Neuronal stem cell (in vitro differentiated cells): ENCODE measurements around the gene TGFBR1.

Source experiments
- DNase-seq: peaks from one replicate; pipeline ENCODE4 v3.0.0-alpha.2; 2013; ENCODE audit warnings: low spot score
- H2AFZ ChIP-seq: one replicate; pipeline ENCODE4 v1.6.1; 2013; ENCODE audit warnings: mild to moderate bottlenecking, low read length, inconsistent platforms
- H2AK5ac ChIP-seq: 2 replicates; pipeline ENCODE4 v1.6.1; 2013; ENCODE audit warnings: low read depth, mild to moderate bottlenecking, inconsistent platforms, low read length, moderate library complexity, mixed read lengths
- H2BK120ac ChIP-seq: 2 replicates; pipeline ENCODE4 v1.6.1; 2013; ENCODE audit warnings: low read depth, mild to moderate bottlenecking, inconsistent platforms, low read length, moderate library complexity, mixed read lengths
- H2BK12ac ChIP-seq: one replicate; pipeline ENCODE4 v1.6.1; 2013; ENCODE audit warnings: low read length, inconsistent platforms
- H2BK15ac ChIP-seq: 2 replicates; pipeline ENCODE4 v1.6.1; 2013; ENCODE audit warnings: mild to moderate bottlenecking, low read length, inconsistent platforms, mixed read lengths
- H2BK5ac ChIP-seq: one replicate; pipeline ENCODE4 v1.6.1; 2013; ENCODE audit warnings: inconsistent platforms, mild to moderate bottlenecking, low read length, moderate library complexity
- H3K14ac ChIP-seq: one replicate; pipeline ENCODE4 v1.6.1; 2013; ENCODE audit warnings: low read length, inconsistent platforms
- H3K18ac ChIP-seq: 2 replicates; pipeline ENCODE4 v1.6.1; 2013; ENCODE audit warnings: low read length, inconsistent platforms
- H3K23ac ChIP-seq: 2 replicates; pipeline ENCODE4 v1.6.1; 2013; ENCODE audit warnings: low read depth, mild to moderate bottlenecking, mixed read lengths, low read length, inconsistent platforms; ENCODE audit not compliant: poor library complexity
- H3K27ac ChIP-seq: replicated peaks from 3 replicates; pipeline ENCODE4 v1.5.1; 2013; ENCODE audit warnings: low read length, inconsistent platforms
- H3K27me3 ChIP-seq, 3 experiments: 2 replicates each; pipeline ENCODE4 v1.6.1; 2013; ENCODE audit warnings: low read length in 3 of 3, mild to moderate bottlenecking in 2 of 3, inconsistent platforms in 1 of 3, low read depth in 1 of 3, mixed read lengths in 1 of 3, moderate library complexity in 1 of 3; ENCODE audit not compliant: control insufficient read depth in 3 of 3, insufficient read depth in 3 of 3
- H3K36me3 ChIP-seq, 2 donors: replicated peaks in 1 of 2; 2 replicates each; pipeline ENCODE4 v1.6.1; 2013; ENCODE audit warnings: low read length in 2 of 2; ENCODE audit not compliant: control insufficient read depth in 2 of 2, insufficient read depth in 2 of 2
- H3K4ac ChIP-seq: 2 replicates; pipeline ENCODE4 v1.6.1; 2013; ENCODE audit warnings: inconsistent platforms, mild to moderate bottlenecking, low read length, moderate library complexity
- H3K4me1 ChIP-seq, 2 donors: 1 replicate in 1 of 2; 2 replicates in 1 of 2; pipeline ENCODE4 v1.6.1; 2013; ENCODE audit warnings: low read length in 2 of 2, low read depth in 1 of 2; ENCODE audit not compliant: control insufficient read depth in 2 of 2, insufficient read depth in 1 of 2
- H3K4me2 ChIP-seq: one replicate; pipeline ENCODE4 v1.6.1; 2013; ENCODE audit warnings: mild to moderate bottlenecking, low read length, inconsistent platforms; ENCODE audit not compliant: insufficient read depth, poor library complexity, severe bottlenecking
- H3K4me3 ChIP-seq, 2 donors: 2 replicates each; pipeline ENCODE4 v1.5.1; 2013; ENCODE audit warnings: low read length in 2 of 2, mild to moderate bottlenecking in 2 of 2, inconsistent platforms in 1 of 2, moderate library complexity in 1 of 2
- H3K79me1 ChIP-seq: one replicate; pipeline ENCODE4 v1.6.1; 2013; ENCODE audit warnings: low read depth, mild to moderate bottlenecking, inconsistent platforms, low read length, moderate library complexity
- H3K9ac ChIP-seq: one replicate; pipeline ENCODE4 v1.6.1; 2013; ENCODE audit warnings: mild to moderate bottlenecking, low read depth, low read length, inconsistent platforms; ENCODE audit not compliant: poor library complexity
- H3K9me3 ChIP-seq, 2 donors: replicated peaks in 1 of 2; 2 replicates each; pipeline versions ENCODE3 to v1.6.1; 2013; ENCODE audit warnings: low read length in 2 of 2, mild to moderate bottlenecking in 2 of 2, inconsistent platforms in 1 of 2, low read depth in 1 of 2, mixed read lengths in 1 of 2, moderate library complexity in 1 of 2; ENCODE audit not compliant: control insufficient read depth in 2 of 2, insufficient read depth in 1 of 2
- H4K8ac ChIP-seq: one replicate; pipeline ENCODE4 v1.6.1; 2013; ENCODE audit warnings: low read depth, mild to moderate bottlenecking, inconsistent platforms, low read length, moderate library complexity
- H4K91ac ChIP-seq: one replicate; pipeline ENCODE4 v1.6.1; 2013; ENCODE audit warnings: low read length, low read depth, mild to moderate bottlenecking, inconsistent platforms; ENCODE audit not compliant: poor library complexity
- WGBS, 2 donors: extraction: QIAGEN DNeasy Blood & Tissue Kit; methylation state at CpG; one replicate each; pipeline ENCODE4 v1.1.7; 2013; ENCODE audit warnings: missing lambda C conversion rate in 2 of 2, mixed read lengths in 1 of 2; ENCODE audit not compliant: insufficient read length in 2 of 2, insufficient replicate concordance in 1 of 2; ENCODE audit errors: extremely low coverage in 2 of 2; 5-methylcytosine and 5-hydroxymethylcytosine counted together

The TGFBR1 gene

GRCh38 chr9:99108131-99108530 is 3.2 kb downstream of the TGFBR1 start:
- H3K4ac ChIP-seq = no peak overlapping the region
- no peak overlapping the region for H3K18ac ChIP-seq
- no peak overlapping the region for H3K9ac ChIP-seq
- H4K91ac ChIP-seq = no peak overlapping the region
- no peak overlapping the region for H2AFZ ChIP-seq
- H2BK12ac ChIP-seq = no peak overlapping the region
- H2AK5ac ChIP-seq = no peak overlapping the region
- no peak overlapping the region for H2BK15ac ChIP-seq
- H3K4me1 ChIP-seq = peaks cover 18 to 26% of the 10 kb centered on the region in 2 donors
- no peak overlapping the region for H4K8ac ChIP-seq
- peaks cover 0 to 17% of the 10 kb centered on the region in 2 donors for H3K36me3 ChIP-seq
- H2BK120ac ChIP-seq = no peak overlapping the region
- no peak overlapping the region for H3K4me3 ChIP-seq
- no peak overlapping the region for H3K23ac ChIP-seq
- H3K9me3 ChIP-seq = peaks cover 0 to 4% of the 10 kb centered on the region in 2 donors
- no peak overlapping the region for H2BK5ac ChIP-seq
- DNase-seq = no peak
- peaks cover 4% of the 10 kb centered on the region for H3K79me1 ChIP-seq
- no peak overlapping the region for H3K27ac ChIP-seq
- H3K4me2 ChIP-seq = no peak overlapping the region
- WGBS, 2 donors = no CpG with 5 or more reads among the region's 2 CpGs
- H3K27me3 ChIP-seq = peaks cover 0 to 11% (median 6%) of the 10 kb centered on the region in 3 experiments
- H3K14ac ChIP-seq = no peak overlapping the region

- H3K14ac ChIP-seq = no peak overlapping the region
- no peak overlapping the region for H3K27ac ChIP-seq
- H3K4me3 ChIP-seq = no peak overlapping the region
- no peak overlapping the region for H2BK5ac ChIP-seq
- H3K27me3 ChIP-seq = no peaks in the 10 kb centered on the region
- no peak overlapping the region for H2BK120ac ChIP-seq
- peaks cover 10 to 17% of the 10 kb centered on the region in 2 donors for H3K4me1 ChIP-seq
- H4K8ac ChIP-seq = no peak overlapping the region
- H2AFZ ChIP-seq = no peak overlapping the region
- H2BK12ac ChIP-seq = no peak overlapping the region
- no peak overlapping the region for H3K23ac ChIP-seq
- peaks cover 0 to 17% of the 10 kb centered on the region in 2 donors for H3K36me3 ChIP-seq
- H3K9me3 ChIP-seq = peaks cover 0 to 4% of the 10 kb centered on the region in 2 donors
- WGBS, 2 donors = no CpG with 5 or more reads among the region's 3 CpGs
- H3K4ac ChIP-seq = no peak overlapping the region
- no peak overlapping the region for H3K4me2 ChIP-seq
- H3K79me1 ChIP-seq = peaks cover 4% of the 10 kb centered on the region
- H2AK5ac ChIP-seq = no peak overlapping the region
- no peak for DNase-seq
- no peak overlapping the region for H2BK15ac ChIP-seq
- no peak overlapping the region for H4K91ac ChIP-seq
- H3K9ac ChIP-seq = no peak overlapping the region
- H3K18ac ChIP-seq = no peak overlapping the region
Measured at GRCh38 chr9:99109522-99109921, 4.6 kb downstream of the TGFBR1 start.

- Histone ChIP-seq H3K4me2 (no peak overlapping the region), H3K79me1 (peaks cover 2% of the 10 kb centered on the region), H3K27ac (no peak overlapping the region), H3K4me1 (peaks cover 2 to 9% of the 10 kb centered on the region in 2 donors), H3K23ac (no peak overlapping the region), H3K14ac (no peak overlapping the region), H3K27me3 (no peaks in the 10 kb centered on the region), H2BK120ac (no peak overlapping the region), H4K8ac (no peak overlapping the region), H3K36me3 (peaks cover 0 to 11% of the 10 kb centered on the region in 2 donors), H3K9ac (no peak overlapping the region), H3K4me3 (no peak overlapping the region), H2AK5ac (no peak overlapping the region), H3K18ac (no peak overlapping the region), H4K91ac (no peak overlapping the region), H2BK5ac (no peak overlapping the region), H2BK12ac (no peak overlapping the region), H3K9me3 (peaks cover 0 to 4% of the 10 kb centered on the region in 2 donors), H3K4ac (no peak overlapping the region), H2AFZ (no peak overlapping the region), H2BK15ac (no peak overlapping the region)
- no CpG with 5 or more reads among the region's 6 CpGs for WGBS, 2 donors
- no peak for DNase-seq
Measured at GRCh38 chr9:99112750-99113413, 8.0 kb downstream of the TGFBR1 start.

GRCh38 chr9:99113414-99114048 is 8.6 kb downstream of the TGFBR1 start:
- Histone ChIP-seq H3K4ac (no peak overlapping the region), H4K91ac (no peak overlapping the region), H2BK15ac (no peak overlapping the region), H2BK5ac (no peak overlapping the region), H4K8ac (no peak overlapping the region), H3K23ac (no peak overlapping the region), H3K4me2 (no peak overlapping the region), H3K27me3 (no peaks in the 10 kb centered on the region), H3K9me3 (peaks cover 0 to 4% of the 10 kb centered on the region in 2 donors), H3K9ac (no peak overlapping the region), H3K14ac (no peak overlapping the region), H2BK120ac (no peak overlapping the region), H2AFZ (no peak overlapping the region), H3K79me1 (peaks cover 2% of the 10 kb centered on the region), H2BK12ac (no peak overlapping the region), H3K4me1 (peaks cover 2 to 9% of the 10 kb centered on the region in 2 donors), H3K27ac (no peak overlapping the region), H3K36me3 (peaks cover 0 to 10% of the 10 kb centered on the region in 2 donors), H3K4me3 (no peak overlapping the region), H3K18ac (no peak overlapping the region), H2AK5ac (no peak overlapping the region)
- no CpG with 5 or more reads among the region's 2 CpGs for WGBS, 2 donors
- no peak for DNase-seq
